HG02852 (cell line): ENCODE results near the gene SMAP2.
A peak's percentile ranks its signal among the peaks of the same experiment; 100 is the strongest.

Source experiments
- ATAC-seq: cut with Tn5 transposase; IDR thresholded peaks from one replicate; pipeline ENCODE4 v1.9.1; 2021; ENCODE audit warnings: mild to moderate bottlenecking, moderate library complexity; ENCODE audit not compliant: unreplicated experiment

SMAP2 gene

DNA sequence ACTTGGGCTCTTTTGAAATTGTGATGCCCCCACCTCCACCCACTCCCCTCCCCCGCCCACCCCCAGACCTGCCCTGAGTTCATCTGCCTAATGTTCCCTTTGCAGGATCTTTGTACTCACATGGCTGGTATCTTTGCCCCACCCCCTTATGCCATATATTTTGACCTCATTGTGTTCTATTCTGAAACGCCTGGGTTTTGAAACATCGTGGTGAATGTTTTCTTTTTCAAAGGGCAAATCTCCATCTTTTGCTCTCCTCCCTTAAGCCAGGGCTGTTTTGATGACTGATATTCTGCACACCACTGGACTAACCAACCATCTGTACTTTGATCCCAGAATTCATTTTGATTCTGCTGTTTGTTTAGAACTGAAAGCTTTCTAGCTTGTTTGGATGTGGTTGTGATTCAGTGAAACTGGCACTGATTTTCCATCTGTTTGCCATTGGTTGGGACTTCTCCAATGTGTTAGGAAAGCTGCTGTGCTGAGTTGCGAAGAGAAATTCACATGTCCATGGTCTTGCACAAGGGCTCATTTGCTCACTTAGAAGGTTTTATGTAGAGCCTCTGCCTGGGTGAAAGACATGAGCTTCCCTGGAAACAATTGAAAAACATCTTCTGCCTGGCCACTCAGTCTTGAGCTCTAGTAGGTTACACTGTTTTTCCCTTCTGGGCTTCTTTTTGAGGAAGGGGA, 16.5 kb downstream of the SMAP2 start:
- no peak for ATAC-seq

DNA sequence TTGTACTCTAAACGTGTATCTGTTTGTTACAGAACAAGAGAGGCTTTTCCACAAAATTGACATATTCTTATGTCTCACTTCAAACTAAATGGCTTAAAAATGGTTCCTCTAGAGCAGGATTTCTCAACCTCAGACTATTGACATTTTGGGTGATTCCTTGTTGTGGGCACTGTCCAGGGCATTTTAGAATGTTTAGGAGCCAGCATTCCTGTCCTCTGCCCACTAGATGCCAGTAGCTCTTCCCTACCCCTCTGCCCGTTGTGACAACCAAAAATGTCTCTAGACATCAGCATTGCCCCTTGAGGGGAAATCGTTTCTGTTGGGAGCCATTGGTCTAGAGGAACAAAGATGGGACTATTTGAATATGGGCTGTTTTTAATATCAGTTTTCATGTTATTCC, 17.3 kb downstream of the SMAP2 start:
- ATAC-seq: no peak

DNA sequence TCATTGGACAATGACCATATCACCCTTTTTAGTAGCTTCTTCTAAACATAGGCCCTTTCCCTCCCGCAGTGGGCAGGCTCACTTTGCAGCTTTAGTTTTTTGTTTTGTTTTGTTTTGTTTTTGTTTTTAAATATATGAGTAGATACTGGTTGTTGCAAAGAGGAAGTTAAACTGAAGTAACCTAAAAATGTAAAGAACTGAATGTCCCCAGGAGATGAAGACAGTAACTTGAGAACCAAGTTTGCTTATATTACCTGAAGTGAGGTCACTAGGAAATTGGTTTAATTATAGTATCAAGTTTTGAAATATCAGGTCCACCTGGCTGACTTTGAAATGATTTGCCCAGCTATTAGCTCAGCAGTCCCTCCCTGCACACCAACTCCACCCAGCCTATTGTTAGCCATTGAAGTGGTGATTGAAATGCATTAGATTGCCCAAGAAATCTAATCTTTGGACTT, 18.2 kb downstream of the SMAP2 start:
- ATAC-seq: no peak

DNA sequence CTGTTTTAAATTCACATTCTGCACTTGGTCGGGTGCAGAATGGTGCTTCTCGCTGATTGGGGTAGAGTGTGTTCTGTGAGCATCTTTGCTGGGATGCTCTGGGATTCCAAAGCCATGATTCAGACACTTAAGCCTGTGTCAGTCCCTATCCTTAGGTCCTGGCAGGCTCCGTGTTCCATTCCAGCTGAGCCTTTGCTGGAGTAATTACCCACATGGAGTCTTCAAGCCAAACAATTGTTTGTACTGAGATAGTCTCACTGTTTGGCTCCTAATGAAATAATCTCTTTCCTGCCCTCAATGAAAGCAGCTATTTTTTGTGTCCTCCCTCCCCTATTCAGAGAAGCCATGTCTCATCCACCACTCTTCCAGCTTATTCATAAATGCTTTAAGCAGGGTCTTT, 18.7 kb downstream of the SMAP2 start:
- ATAC-seq: no peak

DNA sequence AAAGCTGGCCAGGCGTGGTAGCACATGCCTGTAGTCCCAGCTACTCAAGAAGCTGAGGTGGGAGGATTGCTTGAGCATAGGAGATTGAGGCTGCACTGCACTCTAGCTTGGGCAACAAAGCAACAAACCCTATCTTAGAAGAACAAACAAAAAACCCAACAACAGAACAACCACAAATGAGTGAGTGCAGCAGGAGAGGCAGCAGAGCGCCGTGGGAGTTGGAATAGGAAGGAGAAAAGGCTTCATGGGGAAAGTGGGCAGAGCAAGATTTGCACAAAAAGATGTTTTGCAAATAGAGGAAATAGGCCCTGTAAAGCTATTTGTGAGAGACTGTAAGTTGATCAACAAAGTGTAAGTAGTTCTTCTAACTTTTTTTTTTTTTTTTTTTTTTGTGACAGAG, 19.6 kb downstream of the SMAP2 start:
- no peak for ATAC-seq

DNA sequence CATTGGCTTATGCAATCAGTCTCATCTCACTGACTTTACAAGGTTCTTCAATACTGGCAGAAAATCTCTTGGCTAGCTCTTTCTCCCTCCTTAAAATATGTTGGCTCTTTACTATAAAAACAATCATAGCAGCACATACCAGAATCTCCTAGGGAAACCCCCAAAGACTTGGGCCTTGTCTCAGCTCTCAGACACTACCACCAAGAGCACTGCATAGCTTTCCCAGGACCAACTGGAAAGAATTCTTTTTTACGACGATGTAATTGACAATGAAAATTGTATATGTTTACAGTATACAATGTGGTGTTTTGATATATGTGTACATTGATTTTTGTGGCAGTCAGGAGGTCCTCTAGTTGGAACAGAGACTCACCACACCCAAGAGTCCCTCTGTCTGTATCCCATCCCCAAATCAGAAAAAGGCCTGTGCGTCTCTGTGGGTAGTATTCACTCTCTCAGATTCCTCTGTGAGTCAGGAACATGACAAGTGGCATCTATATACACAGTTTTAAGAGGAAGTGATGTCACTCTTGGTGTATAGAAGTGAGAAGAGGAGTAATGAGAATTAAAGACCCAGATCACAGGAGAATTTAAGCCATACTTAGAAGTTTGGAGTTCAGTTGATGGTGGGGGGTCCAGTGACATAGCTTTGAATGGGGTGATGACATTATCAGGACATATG, 21.1 kb downstream of the SMAP2 start:
- no peak for ATAC-seq

DNA sequence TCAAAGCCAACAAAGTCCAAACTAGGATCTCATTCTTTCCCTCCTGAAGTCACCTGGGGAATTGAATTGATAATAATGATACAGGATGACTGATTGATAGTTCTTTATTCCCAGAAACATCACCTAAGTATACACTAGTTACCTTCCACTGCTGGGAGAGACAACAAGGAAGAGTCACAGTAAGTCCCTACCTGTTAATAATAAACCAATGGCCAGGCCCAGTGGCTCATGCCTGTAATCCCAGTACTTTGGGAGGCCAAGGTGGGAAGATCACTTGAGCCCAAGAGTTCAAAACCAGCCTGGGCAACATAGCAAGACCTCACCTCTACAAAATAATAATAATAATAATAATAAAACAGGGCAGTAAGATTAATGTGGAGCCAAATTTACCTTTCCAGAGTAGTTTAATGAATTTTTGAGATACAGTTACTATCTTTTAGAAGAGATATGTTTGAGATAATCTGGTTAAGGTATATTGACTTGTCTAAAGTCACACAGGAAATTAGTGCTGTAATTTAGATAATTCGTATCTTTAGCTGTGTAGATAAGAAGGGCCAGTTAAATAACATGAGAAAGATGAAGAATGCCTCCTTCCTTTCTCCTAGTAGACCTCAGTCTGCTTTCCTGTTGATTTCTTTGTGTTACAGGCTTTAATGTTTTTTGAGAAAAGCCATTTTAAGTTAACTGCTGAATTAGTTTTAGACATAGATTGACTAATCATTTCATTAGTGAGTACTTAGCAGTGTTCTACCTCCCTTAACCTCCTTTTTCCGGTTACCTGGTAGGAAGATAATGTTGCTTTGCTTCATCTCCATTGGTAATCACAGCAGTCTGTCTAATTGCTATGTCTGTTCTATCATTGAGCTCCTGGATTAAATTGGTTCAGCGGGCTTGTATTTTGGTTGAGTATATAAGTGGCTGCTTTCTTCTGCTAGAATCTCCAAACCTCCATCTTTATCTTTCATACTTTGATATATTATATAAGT, 22.0 kb downstream of the SMAP2 start:
- ATAC-seq: no peak

DNA sequence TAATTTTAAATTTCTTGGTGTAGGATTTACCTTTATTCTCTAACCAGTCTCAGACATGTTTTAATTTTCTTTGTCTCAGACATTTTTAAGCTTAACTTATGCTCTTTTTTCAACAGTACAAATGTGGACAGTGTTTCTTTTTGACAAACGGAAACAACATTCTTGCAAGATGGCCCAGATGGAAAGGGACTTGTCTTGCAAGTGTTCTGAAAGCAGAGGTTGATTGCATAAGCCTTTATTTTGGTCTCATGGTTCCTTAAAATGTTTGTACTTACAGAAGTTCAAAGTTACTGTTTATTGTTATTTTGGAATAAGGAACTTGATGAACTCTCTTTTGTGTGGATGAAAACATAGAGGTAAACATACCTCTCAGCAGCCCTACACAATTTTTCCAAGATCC, 22.9 kb downstream of the SMAP2 start:
- no peak for ATAC-seq

DNA sequence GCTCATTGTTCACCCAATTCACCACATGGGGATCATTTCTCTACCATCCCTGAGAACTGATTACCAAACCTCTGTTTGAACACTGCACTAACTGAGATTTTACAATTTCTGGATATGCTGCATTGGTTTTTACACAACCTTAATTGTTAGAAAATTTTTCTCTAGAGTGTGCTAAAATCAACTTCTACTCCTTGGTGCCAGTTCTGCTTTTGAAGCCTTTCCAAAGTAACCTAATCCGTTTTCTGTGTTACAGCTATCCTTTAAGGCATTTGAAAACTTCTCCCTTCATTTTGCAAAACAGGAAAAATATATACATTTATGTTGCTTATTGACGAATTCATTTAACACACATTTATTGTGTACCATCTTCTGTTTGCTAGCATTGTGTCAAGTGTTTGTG, 23.7 kb downstream of the SMAP2 start:
- ATAC-seq: no peak

DNA sequence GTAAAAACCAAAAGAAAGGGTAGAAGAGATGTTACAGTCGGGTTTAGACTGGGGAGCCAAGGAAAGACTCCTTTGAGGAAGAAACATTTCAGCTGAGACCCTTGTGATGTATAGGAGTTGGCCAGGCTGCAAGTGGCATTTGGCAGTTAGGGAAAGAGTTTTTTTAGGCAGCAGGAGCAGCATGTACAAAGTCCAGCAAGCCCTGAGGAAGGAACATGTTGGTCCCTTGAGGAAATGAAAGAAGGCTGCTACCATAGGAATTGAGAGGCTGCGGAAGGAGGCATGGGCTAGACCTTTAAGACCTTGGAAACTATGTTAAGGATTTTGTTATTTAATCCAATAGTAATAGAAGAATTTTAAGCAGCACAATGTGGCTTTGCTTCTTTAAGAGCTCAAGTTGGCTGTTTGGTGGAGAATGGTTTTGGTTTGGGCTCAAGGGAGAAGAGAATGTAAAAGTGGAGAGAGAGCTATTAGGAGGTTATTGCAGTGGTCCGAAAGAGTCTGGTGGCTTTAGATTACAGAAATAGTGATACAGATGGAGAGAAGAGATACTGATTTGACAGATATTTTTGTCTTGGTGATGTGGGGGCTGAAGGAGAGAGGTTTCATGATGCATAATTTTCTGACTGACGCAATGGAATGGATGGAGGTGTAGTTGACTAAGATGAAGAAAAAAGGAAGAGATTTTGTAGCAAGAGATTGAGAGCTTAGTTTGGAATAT, 26.6 kb downstream of the SMAP2 start:
- ATAC-seq: peak; percentile 50

DNA sequence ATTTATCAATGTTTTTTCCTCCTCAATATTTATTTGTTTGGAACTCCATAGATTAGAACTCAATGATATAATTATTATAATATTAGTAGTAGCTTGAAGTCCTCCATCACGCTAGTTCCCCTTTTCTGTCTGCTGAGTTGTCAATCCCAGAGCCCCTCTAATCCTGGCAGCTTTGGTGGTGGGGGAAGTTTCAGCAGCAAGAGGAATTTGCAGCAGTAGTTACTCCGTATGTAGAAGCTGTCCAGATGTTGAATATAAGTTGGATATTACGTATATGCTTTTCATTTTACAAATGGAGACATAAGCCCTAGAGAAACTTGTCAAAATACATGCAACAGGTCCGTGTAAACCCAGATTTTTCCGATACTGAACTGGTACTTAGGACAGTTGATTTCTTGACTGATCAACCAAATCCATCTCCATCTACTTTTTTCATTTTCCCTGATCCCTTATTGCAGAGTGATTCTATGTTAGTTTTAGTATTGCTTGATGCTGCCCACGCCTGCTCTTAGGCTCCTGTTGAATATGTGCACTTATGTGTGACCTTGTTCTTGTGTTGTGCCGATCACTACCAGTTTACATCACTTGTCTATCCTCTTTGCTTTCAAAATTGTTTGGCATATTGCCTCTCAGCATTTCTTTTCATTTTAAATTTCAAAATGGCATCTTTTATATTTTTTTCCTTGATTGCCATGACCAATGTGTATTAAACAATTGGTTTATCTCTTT, 28.1 kb downstream of the SMAP2 start:
- ATAC-seq: no peak

DNA sequence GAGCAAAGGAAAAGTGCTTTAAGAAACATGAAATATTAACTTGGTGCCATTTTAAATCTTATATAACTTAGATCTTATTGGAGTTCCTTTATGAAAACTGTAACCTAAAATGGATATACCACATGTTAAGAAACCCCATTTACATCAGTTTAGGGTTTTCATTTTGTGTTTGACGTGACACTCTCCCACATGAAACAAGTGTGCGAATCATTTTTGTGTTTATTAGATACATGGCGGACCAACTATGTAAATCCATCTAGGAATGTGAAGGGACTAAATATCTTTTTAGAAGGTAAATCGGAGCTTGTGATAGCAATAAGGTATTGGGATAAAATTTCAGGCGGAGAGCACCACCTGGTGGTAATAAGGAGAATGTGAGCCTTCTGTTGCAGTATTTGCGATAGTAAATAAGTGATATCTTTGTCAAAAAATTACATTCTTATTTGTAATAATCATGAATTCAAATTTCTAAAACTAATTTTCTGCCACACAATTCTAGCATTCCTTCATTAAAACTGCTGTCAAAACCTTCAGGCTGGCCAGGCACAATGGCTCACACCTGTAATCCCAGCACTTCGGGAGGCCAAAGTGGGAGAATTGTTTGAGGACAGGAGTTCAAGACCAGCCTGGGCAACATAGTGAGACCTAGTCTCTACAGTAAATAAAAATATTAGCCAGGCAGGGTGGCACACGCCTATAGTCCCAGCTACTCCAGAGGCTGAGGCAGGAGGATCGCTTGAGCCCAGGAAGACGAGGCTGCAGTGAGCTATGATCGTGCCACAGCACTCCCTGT, 31.3 kb downstream of the SMAP2 start:
- no peak for ATAC-seq

DNA sequence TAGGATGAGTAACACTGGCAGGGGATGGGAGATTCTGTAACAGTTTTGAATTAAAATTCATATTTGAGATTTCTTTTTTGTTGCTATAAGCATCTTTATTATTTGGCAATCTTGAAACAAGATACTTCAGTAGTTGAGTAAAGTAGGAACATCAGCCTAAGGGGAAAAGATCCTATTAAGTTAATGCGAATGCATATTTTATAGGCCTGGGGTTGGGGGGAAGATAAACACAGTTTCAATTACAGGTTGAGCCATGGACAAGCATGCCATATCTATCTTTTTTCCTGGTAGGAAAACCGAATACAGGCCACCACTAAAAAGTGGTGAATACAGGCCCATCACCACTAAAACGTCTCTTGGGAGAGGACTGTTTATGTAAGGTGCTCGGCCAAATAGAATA, 32.3 kb downstream of the SMAP2 start:
- ATAC-seq: no peak

DNA sequence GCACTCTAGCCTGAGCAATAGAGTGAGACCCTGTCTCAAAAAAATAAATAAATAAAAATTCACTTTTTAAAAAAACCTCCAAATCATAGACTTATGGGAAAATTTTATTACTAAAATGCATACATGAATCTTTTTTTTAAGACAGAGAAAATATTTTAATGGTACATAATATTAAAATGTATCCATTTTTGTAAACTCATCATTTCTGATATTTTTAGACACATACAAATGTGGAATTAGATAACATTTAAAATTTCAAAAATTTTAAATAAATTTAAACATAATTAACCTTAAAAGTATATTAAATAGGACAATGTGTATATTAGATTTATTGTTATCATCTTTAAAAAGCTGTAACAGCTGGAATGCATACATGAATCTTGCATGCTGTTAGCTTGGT, 33.9 kb downstream of the SMAP2 start:
- no peak for ATAC-seq

DNA sequence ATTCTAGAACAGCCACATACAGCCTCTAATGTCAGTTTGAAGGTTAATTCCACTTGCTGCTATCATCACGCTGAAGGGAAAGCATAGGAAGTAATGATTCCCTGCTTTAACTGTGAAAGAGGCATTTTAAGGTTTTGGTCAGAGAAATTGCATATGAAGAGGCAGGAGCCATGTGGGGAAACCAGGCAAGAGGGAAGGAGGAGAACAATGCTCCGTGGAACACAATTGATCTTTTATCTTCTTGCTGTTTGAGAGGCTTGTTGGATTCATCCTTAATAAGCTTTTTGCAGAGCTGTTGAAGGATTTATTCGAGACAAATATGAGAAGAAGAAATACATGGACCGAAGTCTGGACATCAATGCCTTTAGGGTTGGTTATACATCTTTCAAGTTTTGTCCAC, 35.9 kb downstream of the SMAP2 start:
- no peak for ATAC-seq

DNA sequence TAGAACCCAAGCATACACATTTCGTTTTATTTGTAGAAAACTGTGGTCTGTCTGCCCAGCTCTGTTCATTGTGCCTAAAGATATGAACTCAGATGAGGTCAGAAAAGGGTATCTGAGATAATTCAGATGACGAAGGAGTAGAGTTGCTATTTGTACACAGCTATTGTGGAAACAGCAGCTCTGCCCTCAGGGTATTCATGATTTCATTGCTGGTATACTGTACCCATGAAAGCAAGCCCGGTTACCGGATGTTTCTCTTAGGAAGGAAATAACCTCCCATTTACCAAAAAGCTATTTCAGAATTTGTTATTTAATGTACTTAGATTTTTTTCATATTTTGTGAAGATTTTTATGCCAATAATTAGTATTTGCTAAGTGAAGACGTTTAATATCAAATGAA, 37.8 kb downstream of the SMAP2 start:
- no peak for ATAC-seq

DNA sequence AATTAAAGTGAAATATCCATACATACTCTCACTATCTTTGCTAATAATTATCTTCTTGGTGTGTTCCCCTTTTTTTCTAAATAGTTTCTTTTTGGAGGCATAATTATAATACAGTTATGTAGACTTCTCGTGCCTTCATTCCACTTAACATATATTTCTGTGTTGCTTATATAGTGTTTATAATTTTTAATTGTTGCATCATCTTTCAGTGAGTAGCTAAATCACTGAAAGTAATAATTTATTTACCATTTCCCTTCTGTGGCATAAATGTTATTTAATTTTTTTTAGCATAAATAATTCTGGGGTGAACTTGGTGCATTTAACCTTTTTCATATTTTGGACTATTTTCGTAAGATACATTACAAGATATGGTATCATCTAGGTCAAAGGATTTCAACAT, 38.3 kb downstream of the SMAP2 start:
- no peak for ATAC-seq

DNA sequence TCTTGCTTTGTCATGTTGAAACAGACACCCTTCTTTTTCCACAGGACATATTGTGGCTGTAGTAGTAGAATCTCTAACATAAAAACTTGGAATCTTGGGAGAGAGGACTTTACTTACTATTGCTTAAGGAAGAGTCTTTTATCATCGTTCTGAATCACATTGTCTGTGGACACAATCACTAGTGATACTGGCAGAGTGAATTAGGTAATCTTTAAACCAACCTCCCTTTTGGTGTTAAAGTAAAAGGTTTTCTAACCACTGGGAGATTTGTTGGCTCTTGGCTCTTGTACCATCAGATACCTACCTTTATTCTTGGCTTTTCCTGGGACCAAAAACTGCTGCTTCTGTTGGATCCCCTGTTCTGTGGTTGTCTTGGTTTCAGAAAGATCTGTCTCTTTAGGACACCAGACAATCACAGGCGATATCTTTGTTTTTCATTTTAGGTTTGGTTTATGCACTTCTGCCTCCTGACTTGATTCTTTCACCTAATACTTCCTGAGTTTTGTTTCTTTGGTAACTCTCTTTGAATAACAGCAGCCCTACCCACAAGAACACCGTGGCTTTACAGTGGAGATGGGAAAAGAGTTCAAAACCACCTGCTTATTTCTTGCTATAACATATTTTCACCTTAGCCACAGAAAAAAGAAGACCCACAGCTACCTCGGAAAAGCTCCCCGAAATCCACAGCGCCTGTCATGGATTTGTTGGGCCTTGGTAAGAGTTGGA, 40.2 kb downstream of the SMAP2 start:
- no peak for ATAC-seq

DNA sequence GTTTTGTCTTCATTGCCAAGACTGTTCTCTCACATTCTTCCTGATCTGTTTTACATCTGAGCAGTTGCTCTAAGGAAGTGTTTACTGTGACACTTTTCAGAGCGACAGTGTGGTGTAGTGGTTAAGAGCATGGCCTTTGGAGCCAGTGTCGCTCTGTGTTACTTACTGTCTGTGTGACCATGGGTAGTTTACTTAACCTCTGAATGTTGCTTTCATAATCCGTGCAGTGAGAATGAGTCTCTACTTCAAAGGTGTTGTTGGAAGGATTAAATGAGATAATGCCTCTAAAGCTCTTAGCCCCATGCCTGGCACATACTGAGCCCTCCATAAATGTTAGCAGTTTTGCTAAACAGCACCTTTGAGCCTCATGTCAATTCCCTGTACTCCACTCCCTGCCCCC, 40.8 kb downstream of the SMAP2 start:
- ATAC-seq: no peak
